Ovary (tissue), 3 donors: ENCODE results near the gene MICAL2.
"Not testable (repeated sequence)": the region's sequence is repeated elsewhere in the genome, so short reads cannot be mapped to it uniquely, and the experiment has no call there.

ENCODE experiments used
- CTCF ChIP-seq, 3 donors: fragments of 450-650 bp in 2 of 3; fragments of 200-600 bp in 1 of 3; IDR thresholded peaks; one replicate each; pipeline versions ENCODE4 v1.5.1 to v1.8.0; 2016 to 2022; ENCODE audit warnings: antibody characterized with exemption in 3 of 3, mild to moderate bottlenecking in 1 of 3
- EP300 ChIP-seq: sonication (generic); formaldehyde crosslinking; IDR thresholded peaks from one replicate; pipeline ENCODE4 v1.6.1; 2017; ENCODE audit warnings: antibody characterized with exemption
- POLR2A ChIP-seq: fragments of 450-650 bp; IDR thresholded peaks from one replicate; pipeline ENCODE4 v1.6.1; 2017; ENCODE audit warnings: antibody characterized with exemption, mild to moderate bottlenecking, moderate library complexity
- donor health status: DM: no; HTN: no; CAD: no.

DNA sequence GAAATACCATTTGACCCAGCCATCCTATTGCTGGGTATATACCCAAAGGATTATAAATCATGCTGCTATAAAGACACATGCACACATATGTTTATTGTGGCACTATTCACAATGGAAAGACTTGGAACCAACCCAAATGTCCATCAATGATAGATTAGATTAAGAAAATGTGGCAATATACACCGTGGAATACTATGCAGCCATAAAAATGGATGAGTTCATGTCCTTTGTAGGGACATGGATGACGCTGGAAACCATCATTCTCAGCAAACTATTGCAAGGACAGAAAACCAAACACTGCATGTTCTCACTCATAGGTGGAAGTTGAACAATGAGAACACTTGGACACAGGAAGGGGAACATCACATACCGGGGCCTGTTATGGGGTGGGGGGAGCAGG, 36.3 kb downstream of the MICAL2 start:
- TF ChIP-seq CTCF (IDR thresholded peaks at IDR 0.05); POLR2A; EP300: not testable (repeated sequence)
